NCI-H82 treated with DMSO at 0.1 percent for 48 hours (cell line): ENCODE results near the gene FAM131C.
A peak's percentile ranks its signal among the peaks of the same experiment; 100 is the strongest.
"Not testable (repeated sequence)": the region's sequence is repeated elsewhere in the genome, so short reads cannot be mapped to it uniquely, and the experiment has no call there.

Experiments
- DNase-seq: peaks from one replicate; lab custom pipeline; 2025; ENCODE audit not compliant: unreplicated experiment; lab: John Stamatoyannopoulos, UW

Gene FAM131C

GRCh38 chr1:16061989-16062686 is 11.3 kb downstream of the FAM131C start:
- not testable (repeated sequence) for DNase-seq

GRCh38 chr1:16061266-16061665 is 12.2 kb downstream of the FAM131C start:
- no peak for DNase-seq

GRCh38 chr1:16058394-16059120 is 14.9 kb downstream of the FAM131C start:
- not testable (repeated sequence) for DNase-seq

- DNase-seq: not testable (repeated sequence)
Measured at GRCh38 chr1:16057314-16057915, 16.0 kb downstream of the FAM131C start.

GRCh38 chr1:16056521-16056912 is 16.9 kb downstream of the FAM131C start:
- not testable (repeated sequence) for DNase-seq

GRCh38 chr1:16055613-16056520 is 17.6 kb downstream of the FAM131C start:
- DNase-seq: peak; percentile 67

GRCh38 chr1:16054598-16055540 is 18.6 kb downstream of the FAM131C start:
- no peak for DNase-seq

- no peak for DNase-seq
Measured at GRCh38 chr1:16053781-16054502, 19.5 kb downstream of the FAM131C start.

- not testable (repeated sequence) for DNase-seq
Measured at GRCh38 chr1:16051949-16052348, 21.5 kb downstream of the FAM131C start.

GRCh38 chr1:16051039-16051438 is 22.4 kb downstream of the FAM131C start:
- no peak for DNase-seq

GRCh38 chr1:16050328-16050727 is 23.1 kb downstream of the FAM131C start:
- DNase-seq: no peak

GRCh38 chr1:16048573-16049189 is 24.8 kb downstream of the FAM131C start:
- peak; percentile 80 for DNase-seq

GRCh38 chr1:16047791-16048475 is 25.5 kb downstream of the FAM131C start:
- DNase-seq: no peak

GRCh38 chr1:16046842-16047241 is 26.6 kb downstream of the FAM131C start:
- DNase-seq: no peak

GRCh38 chr1:16043950-16044349 is 29.5 kb downstream of the FAM131C start:
- no peak for DNase-seq

GRCh38 chr1:16043521-16043920 is 29.9 kb downstream of the FAM131C start, which contains the start of gene CLCNKB:
CLCNKB (plus strand) TSS chr1:16043782; CDS start chr1:16044493, 711 bp downstream.
- DNase-seq: no peak

GRCh38 chr1:16042654-16043053 is 30.8 kb downstream of the FAM131C start:
- DNase-seq: not testable (repeated sequence)

- DNase-seq: no peak
Measured at GRCh38 chr1:16042096-16042495, 31.4 kb downstream of the FAM131C start.
